ENCODE measurements around the gene CWC22. TPM values are rescaled to one million over a fixed set of nuclear protein-coding genes. Genes with fewer than 3 reads are reported as not detected.

CWC22 gene
- total RNA-seq, 1 donor from 2014 or later = 14.0 TPM

DNA sequence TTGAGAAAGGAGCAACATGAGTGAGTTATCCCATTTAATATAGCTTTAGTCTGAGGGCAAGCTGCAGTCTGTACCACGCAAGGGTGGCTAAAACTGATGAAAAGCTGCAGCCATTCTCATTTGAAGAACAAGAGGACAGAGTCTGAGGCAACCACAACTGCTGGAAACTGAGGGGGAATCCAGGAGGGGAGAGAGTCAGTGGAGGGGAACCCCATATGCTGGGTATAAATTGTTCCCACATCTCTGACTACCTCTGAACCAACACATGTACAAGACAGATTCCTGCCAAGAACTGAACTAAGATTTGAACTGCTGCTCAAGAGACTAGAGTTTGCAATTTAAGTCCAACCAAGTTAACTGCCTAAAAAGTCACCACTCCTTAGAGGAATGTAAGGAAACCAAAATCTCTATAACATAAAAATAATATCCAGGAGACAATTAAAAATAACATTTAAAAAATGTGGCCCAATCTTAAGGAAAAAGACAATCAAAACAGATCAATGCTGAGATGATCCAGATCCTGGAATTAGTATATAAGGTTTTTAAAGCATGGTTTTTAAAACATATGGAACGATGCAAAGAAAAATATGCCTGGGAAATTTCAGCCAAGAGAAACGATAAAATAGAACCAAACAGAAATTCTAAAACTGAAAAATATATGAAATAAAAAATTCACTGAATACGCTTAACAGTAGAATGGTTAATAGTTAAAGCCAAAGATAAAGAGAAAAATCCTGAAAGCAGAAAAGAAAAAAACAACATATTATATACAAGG, 11.2 kb downstream of the CWC22 start:
- TF ChIP-seq, protein P1, sequence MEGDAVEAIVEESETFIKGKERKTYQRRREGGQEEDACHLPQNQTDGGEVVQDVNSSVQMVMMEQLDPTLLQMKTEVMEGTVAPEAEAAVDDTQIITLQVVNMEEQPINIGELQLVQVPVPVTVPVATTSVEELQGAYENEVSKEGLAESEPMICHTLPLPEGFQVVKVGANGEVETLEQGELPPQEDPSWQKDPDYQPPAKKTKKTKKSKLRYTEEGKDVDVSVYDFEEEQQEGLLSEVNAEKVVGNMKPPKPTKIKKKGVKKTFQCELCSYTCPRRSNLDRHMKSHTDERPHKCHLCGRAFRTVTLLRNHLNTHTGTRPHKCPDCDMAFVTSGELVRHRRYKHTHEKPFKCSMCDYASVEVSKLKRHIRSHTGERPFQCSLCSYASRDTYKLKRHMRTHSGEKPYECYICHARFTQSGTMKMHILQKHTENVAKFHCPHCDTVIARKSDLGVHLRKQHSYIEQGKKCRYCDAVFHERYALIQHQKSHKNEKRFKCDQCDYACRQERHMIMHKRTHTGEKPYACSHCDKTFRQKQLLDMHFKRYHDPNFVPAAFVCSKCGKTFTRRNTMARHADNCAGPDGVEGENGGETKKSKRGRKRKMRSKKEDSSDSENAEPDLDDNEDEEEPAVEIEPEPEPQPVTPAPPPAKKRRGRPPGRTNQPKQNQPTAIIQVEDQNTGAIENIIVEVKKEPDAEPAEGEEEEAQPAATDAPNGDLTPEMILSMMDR (IDR thresholded peaks at IDR 0.05) = no peak
- peak overlapping the region; percentile 42 for H3K27ac Mint-ChIP-seq (ENCODE audit: unreplicated experiment)
- peaks cover 22% of the 10 kb centered on the region for H3K4me1 Mint-ChIP-seq (ENCODE audit: low read depth)
- no peaks in the 10 kb centered on the region for H3K9me3 Mint-ChIP-seq (ENCODE audit: low read depth)
- H3K36me3 Mint-ChIP-seq (ENCODE audit: low read depth) = peaks cover 9% of the 10 kb centered on the region
- no peak for DNase-seq (ENCODE audit: low spot score)
- no peaks in the 10 kb centered on the region for H3K27me3 Mint-ChIP-seq (ENCODE audit: low read depth)
- no peak overlapping the region for H3K4me3 Mint-ChIP-seq (ENCODE audit: unreplicated experiment)

DNA sequence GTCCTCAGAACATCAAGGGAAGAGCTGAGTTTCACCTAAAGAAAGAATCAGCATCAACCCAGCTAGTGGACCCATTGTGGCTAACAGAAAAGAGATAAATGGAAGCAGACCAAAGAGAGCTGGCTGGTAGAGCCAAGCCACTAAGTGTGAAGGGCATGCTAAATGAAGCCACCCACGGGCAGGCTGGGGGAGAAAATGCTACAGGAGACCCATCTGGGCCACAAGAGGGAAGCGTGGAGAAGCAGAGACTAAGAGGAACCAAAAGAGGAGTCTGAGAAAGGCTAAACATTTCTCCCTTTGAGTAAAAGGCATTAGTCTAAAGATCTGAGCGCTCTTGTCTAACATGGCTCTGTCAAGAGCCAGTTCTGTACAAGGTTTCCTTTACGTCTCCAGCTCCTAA, 15.8 kb downstream of the CWC22 start:
- Mint-ChIP-seq H3K27ac (ENCODE audit: unreplicated experiment) (no peak overlapping the region), H3K4me3 (ENCODE audit: unreplicated experiment) (no peak overlapping the region), H3K4me1 (ENCODE audit: low read depth) (peaks cover 10% of the 10 kb centered on the region), H3K9me3 (ENCODE audit: low read depth) (no peaks in the 10 kb centered on the region), H3K27me3 (ENCODE audit: low read depth) (no peaks in the 10 kb centered on the region), H3K36me3 (ENCODE audit: low read depth) (peaks cover 13% of the 10 kb centered on the region)
- TF ChIP-seq, protein P1 (IDR thresholded peaks at IDR 0.05) = peak; percentile 49
- DNase-seq (ENCODE audit: low spot score) = no peak

DNA sequence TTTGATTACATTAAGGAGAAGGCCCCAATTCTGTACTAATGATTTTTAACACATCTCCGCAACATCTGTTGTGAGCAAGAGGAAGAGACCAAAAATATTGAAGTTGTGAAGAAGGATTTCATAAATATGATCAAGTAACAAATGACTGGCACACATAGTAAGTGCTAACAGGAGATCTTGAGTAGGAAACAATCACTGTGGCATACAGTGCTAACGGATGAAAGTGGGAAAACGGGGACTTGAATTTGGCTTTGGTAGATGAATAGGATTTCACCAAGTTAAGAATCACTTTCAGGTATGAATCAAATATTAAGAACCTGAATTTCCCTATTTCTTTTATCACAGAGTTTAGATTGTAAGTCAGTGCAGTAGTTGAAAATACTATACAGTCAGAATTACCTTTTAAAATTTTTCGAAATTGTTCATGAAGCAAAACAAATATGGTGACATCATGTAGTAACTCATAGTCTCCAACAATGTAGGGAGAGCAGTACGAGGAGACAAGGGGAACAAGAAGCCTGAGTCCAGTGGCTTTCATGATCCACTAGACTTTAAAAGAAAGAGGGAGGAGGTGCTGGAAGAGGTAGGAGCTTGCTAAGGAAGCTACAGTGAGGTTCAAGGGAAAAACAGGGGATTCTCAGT, 16.3 kb downstream of the CWC22 start:
- no peak overlapping the region for H3K4me3 Mint-ChIP-seq (ENCODE audit: unreplicated experiment)
- no peaks in the 10 kb centered on the region for H3K27me3 Mint-ChIP-seq (ENCODE audit: low read depth)
- TF ChIP-seq, protein P1 (IDR thresholded peaks at IDR 0.05) = no peak
- no peaks in the 10 kb centered on the region for H3K9me3 Mint-ChIP-seq (ENCODE audit: low read depth)
- H3K36me3 Mint-ChIP-seq (ENCODE audit: low read depth) = peaks cover 16% of the 10 kb centered on the region
- DNase-seq (ENCODE audit: low spot score) = no peak
- H3K27ac Mint-ChIP-seq (ENCODE audit: unreplicated experiment) = no peak overlapping the region
- H3K4me1 Mint-ChIP-seq (ENCODE audit: low read depth) = peaks cover 4% of the 10 kb centered on the region

DNA sequence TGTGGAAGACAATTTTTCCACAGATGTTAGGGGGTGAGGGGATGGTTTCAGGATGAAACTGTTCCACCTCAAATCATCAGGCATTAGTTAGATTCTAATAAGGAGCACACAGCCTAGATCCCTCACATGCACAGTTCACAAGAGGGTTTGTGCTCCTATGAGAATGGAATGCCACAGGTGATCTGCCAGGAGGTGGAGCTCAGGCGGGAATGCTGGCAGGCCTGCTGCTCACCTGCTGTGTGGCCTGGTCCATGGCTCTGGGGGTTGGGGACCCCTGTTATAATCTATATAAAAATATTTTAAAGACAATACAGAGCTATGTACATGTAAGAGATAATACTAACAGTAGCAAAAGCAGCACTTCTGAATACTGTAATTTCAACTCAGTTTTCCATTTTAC, 19.2 kb downstream of the CWC22 start:
- no peak for DNase-seq (ENCODE audit: low spot score)
- H3K4me3 Mint-ChIP-seq (ENCODE audit: unreplicated experiment) = no peak overlapping the region
- H3K27me3 Mint-ChIP-seq (ENCODE audit: low read depth) = no peaks in the 10 kb centered on the region
- peaks cover 2% of the 10 kb centered on the region for H3K9me3 Mint-ChIP-seq (ENCODE audit: low read depth)
- no peaks in the 10 kb centered on the region for H3K4me1 Mint-ChIP-seq (ENCODE audit: low read depth)
- H3K36me3 Mint-ChIP-seq (ENCODE audit: low read depth) = peaks cover 29% of the 10 kb centered on the region
- no peak overlapping the region for H3K27ac Mint-ChIP-seq (ENCODE audit: unreplicated experiment)
- TF ChIP-seq, protein P1 (IDR thresholded peaks at IDR 0.05) = no peak

DNA sequence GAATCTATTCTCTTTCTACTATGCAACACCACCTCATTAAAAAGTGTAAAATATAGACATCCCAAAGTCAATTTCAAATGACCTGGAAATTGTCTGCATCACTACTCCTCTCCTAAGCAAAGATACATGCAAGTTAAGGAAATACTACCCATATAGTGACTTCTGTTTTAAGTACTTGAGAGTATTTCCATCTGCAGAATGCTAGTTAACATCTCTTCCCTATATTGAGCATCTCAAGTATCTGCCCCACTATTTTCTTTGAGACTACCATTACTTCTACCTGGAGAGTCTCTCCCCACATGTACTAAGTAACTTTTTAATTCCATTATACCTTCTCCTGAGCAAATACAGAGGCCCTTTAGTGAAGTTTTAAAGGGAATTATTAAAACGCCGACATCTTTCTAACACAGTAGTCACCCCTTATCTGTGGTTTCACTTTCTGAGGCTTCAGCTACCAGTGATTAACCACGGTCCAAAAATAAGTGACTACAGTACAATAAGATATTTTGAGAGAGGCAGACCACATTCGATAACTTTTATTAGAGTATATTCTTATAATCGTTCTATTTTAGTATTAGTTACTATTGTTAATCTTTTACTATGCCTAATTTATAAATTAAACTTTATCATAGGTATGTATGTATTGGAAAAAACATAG, 21.8 kb downstream of the CWC22 start:
- peaks cover 2% of the 10 kb centered on the region for H3K9me3 Mint-ChIP-seq (ENCODE audit: low read depth)
- no peak overlapping the region for H3K4me3 Mint-ChIP-seq (ENCODE audit: unreplicated experiment)
- H3K4me1 Mint-ChIP-seq (ENCODE audit: low read depth) = peaks cover 17% of the 10 kb centered on the region
- DNase-seq (ENCODE audit: low spot score) = no peak
- no peaks in the 10 kb centered on the region for H3K27me3 Mint-ChIP-seq (ENCODE audit: low read depth)
- peak overlapping the region; percentile 15 for H3K27ac Mint-ChIP-seq (ENCODE audit: unreplicated experiment)
- H3K36me3 Mint-ChIP-seq (ENCODE audit: low read depth) = peaks cover 32% of the 10 kb centered on the region
- TF ChIP-seq, protein P1 (IDR thresholded peaks at IDR 0.05) = no peak

Data from chondrocyte (in vitro differentiated cells).